ENCODE results near the gene OR2L8.

DNA sequence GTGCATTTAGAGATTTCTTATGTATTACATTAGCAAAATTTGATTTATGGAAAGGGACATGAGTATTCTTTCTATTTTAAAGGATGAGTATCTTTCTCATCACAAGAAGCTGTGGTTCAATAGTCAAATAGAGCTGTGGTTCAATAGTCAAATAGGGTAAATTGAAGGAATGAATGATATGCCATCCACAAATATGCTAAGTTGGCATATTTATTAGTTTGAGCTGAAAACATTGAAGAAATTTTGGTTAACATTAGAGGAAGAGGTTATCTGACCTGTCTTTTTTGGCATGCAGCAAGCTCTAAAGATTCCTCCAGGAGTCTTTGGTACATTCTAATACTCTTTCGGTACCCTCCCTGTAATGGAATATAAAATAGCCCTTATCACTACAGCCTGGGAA lies 4.8 kb downstream of the OR2L8 start:
- TF ChIP-seq EZH2 (IDR thresholded peaks at IDR 0.05; ENCODE audit: low read depth, unreplicated experiment) (no peak), POLR2AphosphoS5 (IDR thresholded peaks at IDR 0.05; ENCODE audit: low read depth) (no peak), NANOG (IDR thresholded peaks at IDR 0.05; ENCODE audit: borderline replicate concordance) (no peak), CREB1 (CRISPR knock-in tag; IDR thresholded peaks at IDR 0.05; ENCODE audit: low read depth) (no peak), ZNF114 (CRISPR knock-in tag; IDR thresholded peaks at IDR 0.05) (no peak), JUNB (IDR thresholded peaks at IDR 0.05; ENCODE audit: unreplicated experiment) (no peak)
- TF ChIP-seq, protein P1, sequence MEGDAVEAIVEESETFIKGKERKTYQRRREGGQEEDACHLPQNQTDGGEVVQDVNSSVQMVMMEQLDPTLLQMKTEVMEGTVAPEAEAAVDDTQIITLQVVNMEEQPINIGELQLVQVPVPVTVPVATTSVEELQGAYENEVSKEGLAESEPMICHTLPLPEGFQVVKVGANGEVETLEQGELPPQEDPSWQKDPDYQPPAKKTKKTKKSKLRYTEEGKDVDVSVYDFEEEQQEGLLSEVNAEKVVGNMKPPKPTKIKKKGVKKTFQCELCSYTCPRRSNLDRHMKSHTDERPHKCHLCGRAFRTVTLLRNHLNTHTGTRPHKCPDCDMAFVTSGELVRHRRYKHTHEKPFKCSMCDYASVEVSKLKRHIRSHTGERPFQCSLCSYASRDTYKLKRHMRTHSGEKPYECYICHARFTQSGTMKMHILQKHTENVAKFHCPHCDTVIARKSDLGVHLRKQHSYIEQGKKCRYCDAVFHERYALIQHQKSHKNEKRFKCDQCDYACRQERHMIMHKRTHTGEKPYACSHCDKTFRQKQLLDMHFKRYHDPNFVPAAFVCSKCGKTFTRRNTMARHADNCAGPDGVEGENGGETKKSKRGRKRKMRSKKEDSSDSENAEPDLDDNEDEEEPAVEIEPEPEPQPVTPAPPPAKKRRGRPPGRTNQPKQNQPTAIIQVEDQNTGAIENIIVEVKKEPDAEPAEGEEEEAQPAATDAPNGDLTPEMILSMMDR (conservative IDR thresholded peaks at IDR 0.05; ENCODE audit: low read depth in 2 of 2), result no peak
- TF ChIP-seq, protein P2, sequence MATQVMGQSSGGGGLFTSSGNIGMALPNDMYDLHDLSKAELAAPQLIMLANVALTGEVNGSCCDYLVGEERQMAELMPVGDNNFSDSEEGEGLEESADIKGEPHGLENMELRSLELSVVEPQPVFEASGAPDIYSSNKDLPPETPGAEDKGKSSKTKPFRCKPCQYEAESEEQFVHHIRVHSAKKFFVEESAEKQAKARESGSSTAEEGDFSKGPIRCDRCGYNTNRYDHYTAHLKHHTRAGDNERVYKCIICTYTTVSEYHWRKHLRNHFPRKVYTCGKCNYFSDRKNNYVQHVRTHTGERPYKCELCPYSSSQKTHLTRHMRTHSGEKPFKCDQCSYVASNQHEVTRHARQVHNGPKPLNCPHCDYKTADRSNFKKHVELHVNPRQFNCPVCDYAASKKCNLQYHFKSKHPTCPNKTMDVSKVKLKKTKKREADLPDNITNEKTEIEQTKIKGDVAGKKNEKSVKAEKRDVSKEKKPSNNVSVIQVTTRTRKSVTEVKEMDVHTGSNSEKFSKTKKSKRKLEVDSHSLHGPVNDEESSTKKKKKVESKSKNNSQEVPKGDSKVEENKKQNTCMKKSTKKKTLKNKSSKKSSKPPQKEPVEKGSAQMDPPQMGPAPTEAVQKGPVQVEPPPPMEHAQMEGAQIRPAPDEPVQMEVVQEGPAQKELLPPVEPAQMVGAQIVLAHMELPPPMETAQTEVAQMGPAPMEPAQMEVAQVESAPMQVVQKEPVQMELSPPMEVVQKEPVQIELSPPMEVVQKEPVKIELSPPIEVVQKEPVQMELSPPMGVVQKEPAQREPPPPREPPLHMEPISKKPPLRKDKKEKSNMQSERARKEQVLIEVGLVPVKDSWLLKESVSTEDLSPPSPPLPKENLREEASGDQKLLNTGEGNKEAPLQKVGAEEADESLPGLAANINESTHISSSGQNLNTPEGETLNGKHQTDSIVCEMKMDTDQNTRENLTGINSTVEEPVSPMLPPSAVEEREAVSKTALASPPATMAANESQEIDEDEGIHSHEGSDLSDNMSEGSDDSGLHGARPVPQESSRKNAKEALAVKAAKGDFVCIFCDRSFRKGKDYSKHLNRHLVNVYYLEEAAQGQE (IDR thresholded peaks at IDR 0.05; ENCODE audit: unreplicated experiment), result no peak
